H1 (cell line): ENCODE results near the gene HEXIM1. TPM values are rescaled to one million over a fixed set of nuclear protein-coding genes. Genes with fewer than 3 reads are reported as not detected.

Experiments used
- ATF2 ChIP-seq: IDR thresholded peaks from 2 replicates; pipeline ENCODE4 v1.6.1; 2012; ENCODE audit warnings: low read length, inconsistent platforms
- CEBPB ChIP-seq: IDR thresholded peaks from 2 replicates; pipeline ENCODE4 v1.6.1; 2012; ENCODE audit warnings: low read depth, low read length
- EGR1 ChIP-seq: IDR thresholded peaks from 2 replicates; pipeline ENCODE4 v1.6.1; 2011; ENCODE audit warnings: low read depth, low read length, borderline replicate concordance
- HDAC6 ChIP-seq: IDR thresholded peaks from one replicate; pipeline ENCODE4 v1.7.1; 2012; ENCODE audit warnings: low read depth, mild to moderate bottlenecking, inconsistent platforms, low read length, moderate library complexity
- KDM5A ChIP-seq: fragments of 200-600 bp; IDR thresholded peaks from 2 replicates; pipeline ENCODE4 v1.7.1; 2012; ENCODE audit warnings: mild to moderate bottlenecking, low read length, inconsistent platforms, mixed read lengths
- RFX5 ChIP-seq: IDR thresholded peaks from 2 replicates; pipeline ENCODE4 v1.6.1; 2011; ENCODE audit warnings: low read depth, low read length, improper control_type of control experiment, borderline replicate concordance
- SIRT6 ChIP-seq: IDR thresholded peaks from one replicate; pipeline ENCODE4 v1.7.1; 2012; ENCODE audit warnings: low read length, inconsistent platforms
- SP1 ChIP-seq: IDR thresholded peaks from 2 replicates; pipeline ENCODE4 v1.6.1; 2011; ENCODE audit warnings: low read depth, low read length
- SP2 ChIP-seq: IDR thresholded peaks from 2 replicates; pipeline ENCODE4 v1.6.1; 2012; ENCODE audit warnings: mild to moderate bottlenecking, low read length, inconsistent platforms
- TAF7 ChIP-seq: optimal IDR thresholded peaks from 2 replicates; pipeline ENCODE3; 2011; ENCODE audit warnings: low read depth, mild to moderate bottlenecking, inconsistent platforms, low read length, moderate library complexity, borderline replicate concordance
- polyA plus RNA-seq, 7 experiments: library from polyadenylated mRNA; depleted of rRNA in 3 of 7; stranded (reverse) in 5 of 7; unstranded in 2 of 7; fragments of >200 nt in 5 of 7; fragments of 200-250 nt in 2 of 7; gene quantifications; 1 replicate in 5 of 7; 2 replicates in 1 of 7; 4 replicates in 1 of 7; pipeline versions ENCODE4 v1.2.1 to v1.2.3, GENCODE V29; 2011 to 2013; ENCODE audit warnings: missing spikeins in 2 of 7, mixed read lengths in 2 of 7
- total RNA-seq: library from RNA; stranded (reverse); fragmentation: NEBNext Ultra II Directional; extraction: Animal tissue kit (Norgen Biotek cat#: 25700); gene quantifications from 2 replicates; pipeline ENCODE4 v1.2.1, GENCODE V29; 2021
- TF ChIP-seq, protein P1 (sequence below): fragments of 300-600 bp; sonication (generic); IDR thresholded peaks from 2 replicates; pipeline ENCODE4 v1.7.1; 2012; ENCODE audit warnings: low read length, moderate library complexity, mild to moderate bottlenecking, inconsistent platforms; ENCODE audit not compliant: insufficient replicate concordance

Gene HEXIM1
- total and polyA plus RNA-seq, 2 of the 8 experiments (the other 6 are each of a cell fraction or from before 2014, with no cell fraction given), result 9.1 to 38.3 TPM

- TF ChIP-seq, protein P1, sequence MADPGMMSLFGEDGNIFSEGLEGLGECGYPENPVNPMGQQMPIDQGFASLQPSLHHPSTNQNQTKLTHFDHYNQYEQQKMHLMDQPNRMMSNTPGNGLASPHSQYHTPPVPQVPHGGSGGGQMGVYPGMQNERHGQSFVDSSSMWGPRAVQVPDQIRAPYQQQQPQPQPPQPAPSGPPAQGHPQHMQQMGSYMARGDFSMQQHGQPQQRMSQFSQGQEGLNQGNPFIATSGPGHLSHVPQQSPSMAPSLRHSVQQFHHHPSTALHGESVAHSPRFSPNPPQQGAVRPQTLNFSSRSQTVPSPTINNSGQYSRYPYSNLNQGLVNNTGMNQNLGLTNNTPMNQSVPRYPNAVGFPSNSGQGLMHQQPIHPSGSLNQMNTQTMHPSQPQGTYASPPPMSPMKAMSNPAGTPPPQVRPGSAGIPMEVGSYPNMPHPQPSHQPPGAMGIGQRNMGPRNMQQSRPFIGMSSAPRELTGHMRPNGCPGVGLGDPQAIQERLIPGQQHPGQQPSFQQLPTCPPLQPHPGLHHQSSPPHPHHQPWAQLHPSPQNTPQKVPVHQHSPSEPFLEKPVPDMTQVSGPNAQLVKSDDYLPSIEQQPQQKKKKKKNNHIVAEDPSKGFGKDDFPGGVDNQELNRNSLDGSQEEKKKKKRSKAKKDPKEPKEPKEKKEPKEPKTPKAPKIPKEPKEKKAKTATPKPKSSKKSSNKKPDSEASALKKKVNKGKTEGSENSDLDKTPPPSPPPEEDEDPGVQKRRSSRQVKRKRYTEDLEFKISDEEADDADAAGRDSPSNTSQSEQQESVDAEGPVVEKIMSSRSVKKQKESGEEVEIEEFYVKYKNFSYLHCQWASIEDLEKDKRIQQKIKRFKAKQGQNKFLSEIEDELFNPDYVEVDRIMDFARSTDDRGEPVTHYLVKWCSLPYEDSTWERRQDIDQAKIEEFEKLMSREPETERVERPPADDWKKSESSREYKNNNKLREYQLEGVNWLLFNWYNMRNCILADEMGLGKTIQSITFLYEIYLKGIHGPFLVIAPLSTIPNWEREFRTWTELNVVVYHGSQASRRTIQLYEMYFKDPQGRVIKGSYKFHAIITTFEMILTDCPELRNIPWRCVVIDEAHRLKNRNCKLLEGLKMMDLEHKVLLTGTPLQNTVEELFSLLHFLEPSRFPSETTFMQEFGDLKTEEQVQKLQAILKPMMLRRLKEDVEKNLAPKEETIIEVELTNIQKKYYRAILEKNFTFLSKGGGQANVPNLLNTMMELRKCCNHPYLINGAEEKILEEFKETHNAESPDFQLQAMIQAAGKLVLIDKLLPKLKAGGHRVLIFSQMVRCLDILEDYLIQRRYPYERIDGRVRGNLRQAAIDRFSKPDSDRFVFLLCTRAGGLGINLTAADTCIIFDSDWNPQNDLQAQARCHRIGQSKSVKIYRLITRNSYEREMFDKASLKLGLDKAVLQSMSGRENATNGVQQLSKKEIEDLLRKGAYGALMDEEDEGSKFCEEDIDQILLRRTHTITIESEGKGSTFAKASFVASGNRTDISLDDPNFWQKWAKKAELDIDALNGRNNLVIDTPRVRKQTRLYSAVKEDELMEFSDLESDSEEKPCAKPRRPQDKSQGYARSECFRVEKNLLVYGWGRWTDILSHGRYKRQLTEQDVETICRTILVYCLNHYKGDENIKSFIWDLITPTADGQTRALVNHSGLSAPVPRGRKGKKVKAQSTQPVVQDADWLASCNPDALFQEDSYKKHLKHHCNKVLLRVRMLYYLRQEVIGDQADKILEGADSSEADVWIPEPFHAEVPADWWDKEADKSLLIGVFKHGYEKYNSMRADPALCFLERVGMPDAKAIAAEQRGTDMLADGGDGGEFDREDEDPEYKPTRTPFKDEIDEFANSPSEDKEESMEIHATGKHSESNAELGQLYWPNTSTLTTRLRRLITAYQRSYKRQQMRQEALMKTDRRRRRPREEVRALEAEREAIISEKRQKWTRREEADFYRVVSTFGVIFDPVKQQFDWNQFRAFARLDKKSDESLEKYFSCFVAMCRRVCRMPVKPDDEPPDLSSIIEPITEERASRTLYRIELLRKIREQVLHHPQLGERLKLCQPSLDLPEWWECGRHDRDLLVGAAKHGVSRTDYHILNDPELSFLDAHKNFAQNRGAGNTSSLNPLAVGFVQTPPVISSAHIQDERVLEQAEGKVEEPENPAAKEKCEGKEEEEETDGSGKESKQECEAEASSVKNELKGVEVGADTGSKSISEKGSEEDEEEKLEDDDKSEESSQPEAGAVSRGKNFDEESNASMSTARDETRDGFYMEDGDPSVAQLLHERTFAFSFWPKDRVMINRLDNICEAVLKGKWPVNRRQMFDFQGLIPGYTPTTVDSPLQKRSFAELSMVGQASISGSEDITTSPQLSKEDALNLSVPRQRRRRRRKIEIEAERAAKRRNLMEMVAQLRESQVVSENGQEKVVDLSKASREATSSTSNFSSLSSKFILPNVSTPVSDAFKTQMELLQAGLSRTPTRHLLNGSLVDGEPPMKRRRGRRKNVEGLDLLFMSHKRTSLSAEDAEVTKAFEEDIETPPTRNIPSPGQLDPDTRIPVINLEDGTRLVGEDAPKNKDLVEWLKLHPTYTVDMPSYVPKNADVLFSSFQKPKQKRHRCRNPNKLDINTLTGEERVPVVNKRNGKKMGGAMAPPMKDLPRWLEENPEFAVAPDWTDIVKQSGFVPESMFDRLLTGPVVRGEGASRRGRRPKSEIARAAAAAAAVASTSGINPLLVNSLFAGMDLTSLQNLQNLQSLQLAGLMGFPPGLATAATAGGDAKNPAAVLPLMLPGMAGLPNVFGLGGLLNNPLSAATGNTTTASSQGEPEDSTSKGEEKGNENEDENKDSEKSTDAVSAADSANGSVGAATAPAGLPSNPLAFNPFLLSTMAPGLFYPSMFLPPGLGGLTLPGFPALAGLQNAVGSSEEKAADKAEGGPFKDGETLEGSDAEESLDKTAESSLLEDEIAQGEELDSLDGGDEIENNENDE, result no peak
- TF ChIP-seq EGR1 (no peak), ATF2 (no peak), RFX5 (no peak), SIRT6 (no peak), SP1 (no peak), CEBPB (no peak), HDAC6 (no peak), TAF7 (no peak), KDM5A (no peak), SP2 (no peak)
Measured at GRCh38 chr17:45186801-45187354, 38.6 kb downstream of the HEXIM1 start (continued).
